KBM-7 (cell line): Measurements from ENCODE around the gene CLEC6A.
"Not testable (repeated sequence)": the region's sequence is repeated elsewhere in the genome, so short reads cannot be mapped to it uniquely, and the experiment has no call there.

Experiments
- DNase-seq: peaks from one replicate; pipeline ENCODE4 v3.0.0-alpha.2; 2015
- in situ Hi-C: fragments of 300-500 bp; cut with MboI; formaldehyde crosslinking; loops from 2 replicates; pipeline ENCODE4 v1.14.3; 2020; ENCODE audit warnings: low sequenced_read_pairs, low pct_unique_long_range_greater_than_20kb, mixed read lengths

The CLEC6A gene

GRCh38 chr12:8455727-8456360, at the start of gene CLEC6A:
Gene CLEC6A (plus strand): TSS chr12:8455962. CDS start chr12:8456112, 150 bp downstream.
- DNase-seq = no peak
- in situ Hi-C loops = no loop called here

- in situ Hi-C loops, DNase-seq: not testable (repeated sequence)
Observed at GRCh38 chr12:8419576-8419975, 36.2 kb upstream of the CLEC6A start.

- in situ Hi-C loops = no loop called here
- DNase-seq = no peak
Observed at GRCh38 chr12:8420506-8420905, 35.3 kb upstream of the CLEC6A start.

GRCh38 chr12:8444536-8445278, 11.1 kb upstream of the CLEC6A start:
- DNase-seq = peak; percentile 34
- in situ Hi-C loops = not testable (repeated sequence)

DNA sequence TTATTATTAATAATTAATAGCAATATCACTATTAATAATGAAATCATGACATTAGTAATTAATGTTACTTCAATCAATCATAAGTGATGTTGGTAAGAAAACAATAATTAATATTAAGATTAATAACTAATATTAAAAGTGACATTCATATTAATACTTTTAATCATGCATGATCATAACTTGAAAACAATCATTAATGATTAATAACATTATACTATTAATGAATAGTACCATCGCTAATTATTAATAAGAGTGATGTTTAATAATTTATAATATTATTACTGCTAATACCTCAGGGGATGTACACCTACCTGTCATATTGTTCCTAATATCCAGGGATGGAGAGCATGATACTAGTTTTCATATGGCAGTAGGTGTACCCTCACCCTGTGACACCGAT, 10.0 kb upstream of the CLEC6A start:
- in situ Hi-C loops = no loop called here
- DNase-seq = no peak

- DNase-seq = peak; percentile 30
- in situ Hi-C loops = no loop called here
Observed at GRCh38 chr12:8446642-8447547, 8.9 kb upstream of the CLEC6A start.

DNA sequence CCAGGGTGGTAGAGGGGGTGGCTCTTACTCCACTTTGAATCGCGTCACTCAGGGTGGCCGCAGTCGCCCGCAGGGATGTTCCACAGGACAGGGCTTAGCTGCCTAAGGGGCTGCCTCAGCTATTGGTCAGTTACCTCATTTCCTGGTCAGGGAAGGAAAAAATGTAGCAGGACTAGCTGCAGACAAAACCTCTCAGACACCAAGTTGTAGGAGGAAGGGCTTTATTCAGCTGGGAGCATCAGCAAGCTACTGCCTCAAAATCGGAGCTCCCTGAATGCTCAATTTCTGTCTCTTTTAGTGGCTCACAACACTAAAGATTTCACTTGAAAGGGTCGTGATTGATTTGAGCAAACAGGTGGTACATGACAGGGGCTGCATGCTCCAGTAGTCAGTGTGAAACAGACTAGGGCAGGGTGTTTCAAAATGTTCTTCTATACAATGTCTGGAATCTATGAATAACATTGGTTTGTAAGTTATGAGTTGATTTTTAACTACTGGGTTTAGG, 6.4 kb upstream of the CLEC6A start:
- in situ Hi-C loops = no loop called here
- DNase-seq = no peak

- in situ Hi-C loops = no loop called here
- DNase-seq = no peak
Observed at GRCh38 chr12:8452036-8452435, 3.7 kb upstream of the CLEC6A start.

DNA sequence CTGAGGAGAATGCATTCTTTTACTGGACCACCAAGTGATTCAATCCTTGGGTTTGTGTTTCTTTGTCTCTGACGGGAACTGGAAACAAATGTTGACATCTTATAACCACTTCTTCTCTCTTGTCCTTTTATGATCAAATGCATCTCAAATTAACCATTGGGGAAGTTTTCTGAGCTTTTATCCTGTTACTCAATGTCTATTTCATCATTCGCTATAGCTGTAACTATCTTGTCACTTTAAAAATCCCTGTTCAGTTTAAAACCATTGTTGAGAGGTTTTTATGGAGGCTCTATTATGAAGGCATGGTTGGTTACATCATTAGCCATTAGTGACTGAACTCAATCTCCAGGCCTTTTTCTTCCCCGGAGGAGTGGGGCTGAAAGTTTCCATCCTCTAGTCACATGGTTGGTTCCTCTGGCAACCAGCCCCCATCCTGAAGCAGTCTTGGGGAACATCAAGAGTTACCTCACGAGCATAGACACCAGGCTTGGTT, 2.7 kb upstream of the CLEC6A start:
- in situ Hi-C loops = no loop called here

GRCh38 chr12:8453796-8454195, 2.0 kb upstream of the CLEC6A start:
- DNase-seq = no peak
- in situ Hi-C loops = no loop called here

More for the DNA sequence above, 2.7 kb upstream of the CLEC6A start:
- DNase-seq = no peak

DNA sequence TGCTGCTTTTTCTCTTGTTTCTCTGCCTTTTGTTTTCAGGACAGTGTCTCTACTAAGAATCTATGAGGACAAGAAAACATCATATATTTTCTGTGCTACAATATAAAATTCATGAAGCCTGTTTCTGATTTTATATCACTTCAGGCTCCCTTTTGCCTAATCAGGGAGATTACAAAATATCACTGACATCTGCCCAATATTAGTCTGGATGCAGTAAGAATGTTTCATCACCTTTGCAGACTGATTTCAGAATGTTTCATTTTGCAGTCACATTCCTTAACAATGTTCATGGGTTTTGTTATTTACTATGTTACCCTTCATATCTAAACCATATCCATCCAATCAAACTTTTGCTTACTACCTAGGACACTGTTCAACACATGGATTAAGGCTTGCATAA, 491 bp upstream of the CLEC6A start:
- DNase-seq = no peak
- in situ Hi-C loops = no loop called here

GRCh38 chr12:8461426-8461825, 5.7 kb downstream of the CLEC6A start:
- DNase-seq = no peak
- in situ Hi-C loops = no loop called here

GRCh38 chr12:8465301-8465996, 9.7 kb downstream of the CLEC6A start:
- DNase-seq = no peak
- in situ Hi-C loops = no loop called here

- in situ Hi-C loops = no loop called here
- DNase-seq = no peak
Observed at GRCh38 chr12:8466241-8466640, 10.5 kb downstream of the CLEC6A start.

DNA sequence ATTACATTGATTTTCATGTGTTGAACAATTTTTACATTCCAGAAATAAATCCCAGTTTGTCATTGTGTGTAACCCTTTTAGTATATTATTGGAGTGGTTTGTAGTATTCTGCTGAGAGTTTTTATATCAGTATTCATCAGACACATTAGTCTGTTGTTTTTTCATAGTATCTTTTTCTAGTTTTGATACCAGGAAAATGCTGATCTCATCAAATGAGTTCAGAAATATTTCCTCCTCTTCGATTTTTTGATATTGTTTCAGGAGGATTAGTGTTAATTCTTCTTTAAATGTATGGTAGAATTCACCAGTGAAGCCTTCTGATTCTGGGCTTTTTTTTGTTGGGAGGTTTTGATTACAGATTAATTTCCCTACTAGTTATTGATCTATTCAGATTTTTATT, 15.3 kb downstream of the CLEC6A start:
- no peak for DNase-seq
- in situ Hi-C loops = no loop called here

- in situ Hi-C loops = no loop called here
- DNase-seq = no peak
Observed at GRCh38 chr12:8475508-8476203, 19.9 kb downstream of the CLEC6A start.

DNA sequence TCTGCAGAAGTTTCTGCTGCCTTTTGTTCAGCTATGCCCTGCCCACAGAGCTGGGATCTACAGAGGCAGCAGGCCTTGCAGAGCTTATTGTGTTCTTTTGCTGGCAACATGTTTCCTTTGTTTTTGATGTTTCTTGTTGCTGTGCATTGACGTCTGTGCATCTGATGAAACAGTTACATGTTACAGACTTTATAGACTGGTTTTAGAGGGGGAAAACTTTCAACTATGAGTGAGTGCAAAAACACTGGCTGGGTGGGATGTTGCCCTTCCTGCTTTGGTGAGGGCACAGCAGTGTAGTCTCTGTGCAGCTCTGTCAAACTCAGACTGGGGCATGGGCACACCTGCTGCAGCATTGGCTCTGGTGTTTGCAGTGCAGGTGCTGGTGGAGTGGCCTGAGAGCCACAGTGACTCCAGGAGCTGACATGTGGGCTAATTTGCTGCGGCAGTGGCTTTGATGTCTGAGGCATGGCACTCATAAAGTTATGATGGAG, 26.9 kb downstream of the CLEC6A start:
- in situ Hi-C loops = no loop called here

DNA sequence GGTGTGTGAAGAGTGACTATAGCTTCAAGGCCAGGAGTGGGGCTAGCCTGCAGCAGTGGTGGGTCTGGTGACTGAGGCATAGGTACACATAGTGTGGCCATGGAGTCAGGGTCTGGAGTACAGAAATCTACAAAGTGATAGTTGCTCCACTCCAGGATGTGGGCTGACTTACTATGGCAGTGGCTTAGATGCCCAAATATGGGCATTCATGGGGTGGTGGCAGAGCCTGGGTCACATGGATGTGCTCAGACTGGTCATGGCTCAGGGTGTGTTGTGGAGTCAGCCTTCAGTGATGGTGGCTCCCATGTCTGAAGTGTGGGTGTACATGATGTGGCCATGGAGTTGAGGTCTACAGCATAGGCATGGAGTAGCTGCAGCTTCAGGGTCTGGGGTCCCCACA, 27.3 kb downstream of the CLEC6A start:
- in situ Hi-C loops = no loop called here

More for the DNA sequence above, 26.9 kb downstream of the CLEC6A start:
- no peak for DNase-seq

More for the DNA sequence above, 27.3 kb downstream of the CLEC6A start:
- DNase-seq = no peak
